Keratinocyte (primary cell): ENCODE measurements around the gene CCT6B. TPM values are rescaled to one million over a fixed set of nuclear protein-coding genes. Genes with fewer than 3 reads are reported as not detected.

Experiments
- DNase-seq: peaks from one replicate; pipeline ENCODE4 v3.0.0-alpha.2; 2011; ENCODE audit warnings: low read depth, missing footprints, low spot score
- FAIRE-seq: peaks from 2 replicates; lab custom pipeline; 2011; peaks lifted over from hg19 to GRCh38; lab: Jason Lieb, UNC
- H2AFZ ChIP-seq: 2 replicates; pipeline ENCODE4 v1.6.0; 2012; ENCODE audit warnings: low read length, control low read depth, inconsistent platforms; ENCODE audit not compliant: control insufficient read depth
- H3K27ac ChIP-seq: 2 replicates; pipeline ENCODE4 v1.5.1; 2011; ENCODE audit warnings: low read length; ENCODE audit not compliant: control insufficient read depth, insufficient read depth
- H3K27me3 ChIP-seq: 3 replicates; pipeline ENCODE4 v1.6.0; 2011; ENCODE audit warnings: low read length; ENCODE audit not compliant: control insufficient read depth, insufficient read depth; ENCODE audit errors: extremely low read depth
- H3K36me3 ChIP-seq, 2 experiments: 2 replicates in 1 of 2; 3 replicates in 1 of 2; pipeline ENCODE4 v1.5.1; 2011; ENCODE audit warnings: low read length in 2 of 2, mild to moderate bottlenecking in 1 of 2; ENCODE audit not compliant: control insufficient read depth in 2 of 2, insufficient read depth in 2 of 2; ENCODE audit errors: extremely low read depth in 1 of 2
- H3K4me1 ChIP-seq: 3 replicates; pipeline ENCODE4 v1.5.1; 2011; ENCODE audit warnings: low read length; ENCODE audit not compliant: control insufficient read depth, insufficient read depth; ENCODE audit errors: extremely low read depth
- H3K4me2 ChIP-seq: 3 replicates; pipeline ENCODE4 v1.6.0; 2011; ENCODE audit warnings: low read depth, low read length; ENCODE audit not compliant: control insufficient read depth, insufficient read depth; ENCODE audit errors: extremely low read depth
- H3K4me3 ChIP-seq, 3 experiments: fragments of 200-600 bp in 1 of 3; sonication (generic) in 1 of 3; 2 replicates in 2 of 3; 3 replicates in 1 of 3; pipeline ENCODE4 v1.5.1; 2011 to 2016; ENCODE audit warnings: low read length in 3 of 3, mild to moderate bottlenecking in 3 of 3, control low read depth in 2 of 3, inconsistent platforms in 1 of 3, low read depth in 1 of 3, mixed read lengths in 1 of 3, mixed run types in 1 of 3, moderate library complexity in 1 of 3; ENCODE audit not compliant: control insufficient read depth in 2 of 3, insufficient read depth in 2 of 3; ENCODE audit errors: extremely low read depth in 1 of 3
- H3K79me2 ChIP-seq: 2 replicates; pipeline ENCODE4 v1.6.0; 2012; ENCODE audit warnings: low read length; ENCODE audit not compliant: control insufficient read depth, insufficient read depth
- H3K9ac ChIP-seq: 3 replicates; pipeline ENCODE4 v1.6.0; 2011; ENCODE audit warnings: low read length; ENCODE audit not compliant: control insufficient read depth, insufficient read depth; ENCODE audit errors: extremely low read depth
- H3K9me1 ChIP-seq: 3 replicates; pipeline ENCODE4 v1.6.0; 2011; ENCODE audit warnings: low read length; ENCODE audit not compliant: control insufficient read depth, insufficient read depth; ENCODE audit errors: extremely low read depth
- H3K9me3 ChIP-seq: 2 replicates; pipeline ENCODE4 v1.5.1; 2012; ENCODE audit warnings: low read depth, low read length; ENCODE audit not compliant: control insufficient read depth
- H4K20me1 ChIP-seq: 3 replicates; pipeline ENCODE4 v1.6.0; 2011; ENCODE audit warnings: low read length; ENCODE audit not compliant: control insufficient read depth, insufficient read depth; ENCODE audit errors: extremely low read depth
- CTCF ChIP-seq, 3 experiments: IDR thresholded peaks in 1 of 3; conservative IDR thresholded peaks in 1 of 3; optimal IDR thresholded peaks in 1 of 3; 2 replicates in 2 of 3; 3 replicates in 1 of 3; pipeline versions ENCODE3 to v1.5.1; 2011; ENCODE audit warnings: low read length in 3 of 3, mild to moderate bottlenecking in 3 of 3, moderate library complexity in 2 of 3, control low read depth in 1 of 3, inconsistent platforms in 1 of 3; ENCODE audit not compliant: insufficient read depth in 2 of 3; ENCODE audit errors: extremely low read depth in 1 of 3
- EZH2 ChIP-seq: IDR thresholded peaks from one replicate; pipeline ENCODE4 v1.6.1; 2012; ENCODE audit warnings: inconsistent platforms, mild to moderate bottlenecking, low read length, moderate library complexity
- dilution Hi-C: fragments of 300-500 bp; cut with MboI; formaldehyde crosslinking; loops from one replicate; pipeline ENCODE4 v1.7.0; 2020; ENCODE audit warnings: low sequenced_read_pairs; ENCODE audit not compliant: extremely low pct_ligation_motif_present
- polyA plus RNA-seq, 5 experiments: library from polyadenylated mRNA; depleted of rRNA in 3 of 5; stranded (reverse) in 3 of 5; stranded (forward) in 1 of 5; unstranded in 1 of 5; fragments of >200 nt; gene quantifications; 1 replicate in 1 of 5; 2 replicates in 3 of 5; 3 replicates in 1 of 5; pipeline versions ENCODE4 v1.2.1 to v1.2.3, GENCODE V29; 2011 to 2012; ENCODE audit warnings: missing spikeins in 2 of 5, low read depth in 1 of 5, low replicate concordance in 1 of 5

Gene CCT6B
- polyA plus RNA-seq, 1 donor (not counting 4 experiments of a cell fraction or from before 2014, with no cell fraction given) = 1.1 TPM

- DNase-seq (no peak), FAIRE-seq (no peak)
- Histone ChIP-seq H3K9me3 (no peaks in the 10 kb centered on the region), H4K20me1 (no peaks in the 10 kb centered on the region), H3K79me2 (no peaks in the 10 kb centered on the region), H3K9ac (no peak overlapping the region), H3K4me2 (no peak overlapping the region), H3K4me3 (no peak overlapping the region), H3K36me3 (no peaks in the 10 kb centered on the region), H3K4me1 (no peaks in the 10 kb centered on the region), H3K9me1 (no peaks in the 10 kb centered on the region), H3K27ac (no peak overlapping the region), H2AFZ (no peak overlapping the region), H3K27me3 (no peaks in the 10 kb centered on the region)
- TF ChIP-seq CTCF (optimal IDR thresholded peaks at IDR 0.05 in 1 of 3, IDR thresholded peaks at IDR 0.05 in 1 of 3, conservative IDR thresholded peaks at IDR 0.05 in 1 of 3; ENCODE audit: extremely low read depth in 1 of 3, insufficient read depth in 2 of 3, low read length in 3 of 3) (no peak), EZH2 (no peak)
- dilution Hi-C loops = no loop called here
Measured at GRCh38 chr17:34883106-34884000, 77.9 kb downstream of the CCT6B start.

- Histone ChIP-seq H3K79me2 (no peaks in the 10 kb centered on the region), H4K20me1 (no peaks in the 10 kb centered on the region), H3K9me3 (no peaks in the 10 kb centered on the region), H3K9ac (no peak overlapping the region), H3K4me1 (no peaks in the 10 kb centered on the region), H3K27ac (no peak overlapping the region), H3K9me1 (no peaks in the 10 kb centered on the region), H3K4me3 (no peak overlapping the region), H2AFZ (no peak overlapping the region), H3K27me3 (no peaks in the 10 kb centered on the region), H3K4me2 (no peak overlapping the region), H3K36me3 (no peaks in the 10 kb centered on the region)
- DNase-seq (no peak), FAIRE-seq (no peak)
- dilution Hi-C loops = no loop called here
- TF ChIP-seq EZH2 = no peak
- no peak for TF ChIP-seq CTCF (optimal IDR thresholded peaks at IDR 0.05 in 1 of 3, IDR thresholded peaks at IDR 0.05 in 1 of 3, conservative IDR thresholded peaks at IDR 0.05 in 1 of 3; ENCODE audit: extremely low read depth in 1 of 3, insufficient read depth in 2 of 3, low read length in 3 of 3)
Measured at GRCh38 chr17:34879146-34879545, 82.1 kb downstream of the CCT6B start.

Other genes with a start within 250 kb of the CCT6B start
- 5.5 to 10.3 TPM (median 7.5 TPM) in 3 replicates for gene ZNF830, start 80 bp upstream of the CCT6B start, polyA plus RNA-seq
- gene LIG3, start 19.1 kb upstream of the CCT6B start, polyA plus RNA-seq = 18.0 to 29.3 TPM (median 24.5 TPM) in 3 replicates
- gene RFFL, start 102.2 kb upstream of the CCT6B start, polyA plus RNA-seq = 10.7 to 17.0 TPM (median 13.5 TPM) in 3 replicates
- 2.7 to 8.2 TPM (median 4.9 TPM) in 3 replicates for gene RAD51D, start 158.4 kb upstream of the CCT6B start, polyA plus RNA-seq
- not detected in 3 replicates for gene FNDC8, start 160.2 kb upstream of the CCT6B start, polyA plus RNA-seq
- 13.5 to 18.6 TPM (median 16.0 TPM) in 3 replicates for gene NLE1, start 180.8 kb upstream of the CCT6B start, polyA plus RNA-seq
- 0.03 to 0.04 TPM in 2 of 3 replicates, not detected in the other for gene UNC45B, start 186.4 kb upstream of the CCT6B start, polyA plus RNA-seq
- not detected in 3 replicates for gene SLC35G3, start 232.9 kb upstream of the CCT6B start, polyA plus RNA-seq